Left ventricle myocardium inferior (tissue), 1 donor: ENCODE measurements around the gene RYR2. TPM values are rescaled to one million over a fixed set of nuclear protein-coding genes. Genes with fewer than 3 reads are reported as not detected.

Experiments used
- DNase-seq: peaks from one replicate; pipeline ENCODE4 v3.0.0-alpha.2; 2020
- H3K27ac ChIP-seq: fragments of 200-600 bp; replicated peaks from 2 replicates; pipeline ENCODE4 v1.8.0; 2021
- H3K27me3 ChIP-seq: fragments of 200-600 bp; 2 replicates; pipeline ENCODE4 v1.8.0; 2021; ENCODE audit warnings: low read depth
- H3K36me3 ChIP-seq: fragments of 200-600 bp; 2 replicates; pipeline ENCODE4 v1.8.0; 2021
- H3K4me1 ChIP-seq: fragments of 200-600 bp; 2 replicates; pipeline ENCODE4 v1.8.0; 2021
- H3K4me3 ChIP-seq: fragments of 200-600 bp; 2 replicates; pipeline ENCODE4 v1.8.0; 2021; ENCODE audit warnings: mild to moderate bottlenecking, moderate library complexity
- H3K9me3 ChIP-seq: fragments of 200-600 bp; replicated peaks from 2 replicates; pipeline ENCODE4 v1.8.0; 2021
- intact Hi-C: fragments of 100-400 bp; cut with micrococcal nuclease; formaldehyde crosslinking; loops from one replicate; pipeline ENCODE4 v1.11.0; 2022
- total RNA-seq: library from RNA; stranded (reverse); fragmentation: NEBNext Ultra II Directional; extraction: Animal tissue kit (Norgen Biotek cat#: 25700); gene quantifications from one replicate; pipeline ENCODE4 v1.2.1, GENCODE V29; 2021
- TF ChIP-seq, protein P1 (sequence below): fragments of 200-600 bp; IDR thresholded peaks from 2 replicates; pipeline ENCODE4 v1.8.0; 2021; ENCODE audit warnings: antibody characterized with exemption, mild to moderate bottlenecking, borderline replicate concordance
- donor health status: DM: no; HTN: yes; CAD: no; lungs with severe emphysema.

Gene RYR2
- total RNA-seq, 1 donor from 2014 or later, result 783 TPM

DNA sequence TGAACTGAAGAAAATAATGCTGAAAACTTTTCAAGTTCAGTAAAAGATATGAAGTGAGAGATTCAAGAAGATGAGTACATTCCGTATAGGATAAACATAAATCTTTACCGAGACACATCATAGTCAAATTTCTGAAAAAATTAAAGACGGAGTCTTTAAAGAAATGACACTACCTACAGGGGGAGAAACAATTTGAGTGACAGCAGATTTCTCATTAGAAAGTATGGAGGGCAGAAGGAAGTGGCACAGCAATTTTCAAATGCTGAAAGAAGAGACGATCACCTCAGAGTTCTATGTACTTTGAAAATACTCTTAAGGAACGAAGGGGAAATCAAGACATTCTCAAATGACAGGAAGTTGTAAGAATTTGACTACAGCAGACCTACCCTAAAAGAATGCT is 577.6 kb downstream of the RYR2 start:
- H3K4me1 ChIP-seq, result peaks cover 21% of the 10 kb centered on the region
- no peak for DNase-seq
- no peaks in the 10 kb centered on the region for H3K27me3 ChIP-seq
- intact Hi-C loops, result no loop called here
- H3K27ac ChIP-seq, result no peak overlapping the region
- TF ChIP-seq, protein P1, sequence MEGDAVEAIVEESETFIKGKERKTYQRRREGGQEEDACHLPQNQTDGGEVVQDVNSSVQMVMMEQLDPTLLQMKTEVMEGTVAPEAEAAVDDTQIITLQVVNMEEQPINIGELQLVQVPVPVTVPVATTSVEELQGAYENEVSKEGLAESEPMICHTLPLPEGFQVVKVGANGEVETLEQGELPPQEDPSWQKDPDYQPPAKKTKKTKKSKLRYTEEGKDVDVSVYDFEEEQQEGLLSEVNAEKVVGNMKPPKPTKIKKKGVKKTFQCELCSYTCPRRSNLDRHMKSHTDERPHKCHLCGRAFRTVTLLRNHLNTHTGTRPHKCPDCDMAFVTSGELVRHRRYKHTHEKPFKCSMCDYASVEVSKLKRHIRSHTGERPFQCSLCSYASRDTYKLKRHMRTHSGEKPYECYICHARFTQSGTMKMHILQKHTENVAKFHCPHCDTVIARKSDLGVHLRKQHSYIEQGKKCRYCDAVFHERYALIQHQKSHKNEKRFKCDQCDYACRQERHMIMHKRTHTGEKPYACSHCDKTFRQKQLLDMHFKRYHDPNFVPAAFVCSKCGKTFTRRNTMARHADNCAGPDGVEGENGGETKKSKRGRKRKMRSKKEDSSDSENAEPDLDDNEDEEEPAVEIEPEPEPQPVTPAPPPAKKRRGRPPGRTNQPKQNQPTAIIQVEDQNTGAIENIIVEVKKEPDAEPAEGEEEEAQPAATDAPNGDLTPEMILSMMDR, result no peak
- H3K9me3 ChIP-seq, result peaks cover 5% of the 10 kb centered on the region
- no peak overlapping the region for H3K4me3 ChIP-seq
- H3K36me3 ChIP-seq, result peaks cover 44% of the 10 kb centered on the region

DNA sequence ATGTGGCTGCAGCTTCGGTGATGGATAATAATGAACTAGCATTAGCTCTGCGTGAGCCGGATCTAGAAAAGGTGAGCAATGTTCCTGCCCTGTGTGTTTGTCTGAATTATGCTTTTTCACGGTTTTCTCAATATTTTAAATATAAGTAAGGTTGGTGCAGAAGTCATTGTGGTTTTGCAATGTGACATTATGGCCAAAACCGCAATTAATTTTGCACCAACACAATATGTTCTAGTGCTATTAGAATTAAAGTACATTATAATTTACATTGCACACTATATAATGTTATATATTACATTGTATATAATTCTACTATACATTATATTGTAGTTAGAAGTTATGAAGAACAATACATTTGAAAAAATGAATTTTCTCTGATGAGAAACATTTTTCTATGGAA is 592.9 kb downstream of the RYR2 start:
- peaks cover 46% of the 10 kb centered on the region for H3K36me3 ChIP-seq
- intact Hi-C loops, result no loop called here
- TF ChIP-seq, protein P1, result no peak

DNA sequence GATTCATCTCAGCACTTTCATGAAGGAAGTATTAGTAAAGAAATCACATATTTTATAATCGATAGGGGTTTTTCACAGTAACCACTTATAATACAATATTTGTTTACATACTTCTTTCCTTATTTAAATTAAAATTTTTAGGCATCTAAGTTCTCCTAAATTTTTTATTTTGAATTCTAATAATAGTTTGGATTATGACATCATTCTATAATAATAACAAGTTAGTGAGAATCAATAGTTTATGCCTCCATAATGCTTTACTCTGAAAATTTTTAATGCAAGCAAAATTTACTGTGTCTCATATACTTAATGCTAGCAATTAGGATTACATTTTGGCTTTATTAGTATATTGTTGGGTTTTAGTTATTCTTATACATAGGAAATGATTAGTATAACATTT is 596.6 kb downstream of the RYR2 start:
- peaks cover 42% of the 10 kb centered on the region for H3K36me3 ChIP-seq

More for the DNA sequence above, 592.9 kb downstream of the RYR2 start:
- H3K4me3 ChIP-seq, result no peak overlapping the region
- no peaks in the 10 kb centered on the region for H3K27me3 ChIP-seq
- no peak overlapping the region for H3K27ac ChIP-seq
- no peaks in the 10 kb centered on the region for H3K9me3 ChIP-seq
- DNase-seq, result no peak
- H3K4me1 ChIP-seq, result peaks cover 65% of the 10 kb centered on the region

DNA sequence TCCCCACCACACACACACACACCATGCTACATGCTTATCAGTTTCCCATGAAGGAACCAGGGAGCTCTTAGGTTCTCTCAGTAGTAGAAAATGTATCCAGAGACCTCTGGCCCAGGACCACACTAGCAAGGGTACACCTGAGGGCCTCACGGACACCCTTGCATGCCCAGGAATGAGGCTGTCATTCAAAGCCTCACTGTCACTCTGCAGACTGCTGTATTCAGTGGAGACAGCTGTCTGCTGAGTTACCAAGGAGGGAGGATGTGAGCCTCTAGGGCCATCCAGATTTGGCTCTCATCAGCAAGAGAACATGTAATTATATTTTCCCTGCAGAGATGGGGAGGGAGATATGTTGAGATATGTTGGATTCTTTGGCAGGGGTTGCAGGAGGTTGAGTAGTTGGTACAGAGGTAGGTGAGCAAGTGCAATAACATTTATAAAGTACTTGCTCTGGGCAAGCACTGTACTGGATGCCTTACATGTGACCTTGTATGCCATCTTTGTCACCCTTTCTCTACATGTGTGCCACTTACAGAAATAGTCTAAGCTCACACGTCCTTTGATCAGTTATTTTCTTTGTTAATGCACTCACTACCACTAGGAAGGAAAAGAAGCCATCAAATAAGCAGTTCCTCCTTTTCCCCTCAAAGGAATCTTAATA is 598.2 kb downstream of the RYR2 start:
- DNase-seq, result no peak
- Histone ChIP-seq H3K9me3 (no peaks in the 10 kb centered on the region), H3K27ac (peak overlapping the region; percentile 53), H3K27me3 (no peaks in the 10 kb centered on the region), H3K4me1 (peaks cover 47% of the 10 kb centered on the region), H3K4me3 (no peak overlapping the region), H3K36me3 (peaks cover 42% of the 10 kb centered on the region)
- intact Hi-C loops, result no loop called here
- TF ChIP-seq, protein P1, result no peak

More for the DNA sequence above, 596.6 kb downstream of the RYR2 start:
- no peak overlapping the region for H3K4me3 ChIP-seq
- TF ChIP-seq, protein P1, result no peak
- intact Hi-C loops, result no loop called here
- H3K27ac ChIP-seq, result no peak overlapping the region
- H3K9me3 ChIP-seq, result no peaks in the 10 kb centered on the region
- DNase-seq, result no peak
- H3K27me3 ChIP-seq, result no peaks in the 10 kb centered on the region
- H3K4me1 ChIP-seq, result peaks cover 63% of the 10 kb centered on the region

DNA sequence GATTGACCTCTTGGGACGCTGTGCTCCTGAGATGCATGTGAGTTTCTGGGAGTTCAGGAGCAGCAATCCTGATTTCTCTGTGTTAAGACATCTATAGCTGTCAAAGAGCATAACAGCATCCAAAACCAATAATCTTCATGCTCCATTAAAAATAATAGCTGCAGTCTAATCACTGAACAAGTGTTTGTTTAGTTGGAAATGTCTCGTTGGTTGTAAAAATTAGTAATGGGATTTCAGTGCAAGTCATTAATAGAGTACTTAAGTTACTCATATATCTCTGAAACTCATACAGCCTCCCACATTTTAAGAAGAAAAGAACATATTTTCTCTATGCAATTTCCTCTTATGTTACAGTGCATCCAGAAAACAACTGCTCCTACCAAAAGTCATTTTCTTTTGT is 599.0 kb downstream of the RYR2 start:
- Histone ChIP-seq H3K27me3 (no peaks in the 10 kb centered on the region), H3K9me3 (no peaks in the 10 kb centered on the region), H3K36me3 (peaks cover 45% of the 10 kb centered on the region), H3K27ac (peak overlapping the region; percentile 53), H3K4me3 (no peak overlapping the region), H3K4me1 (peaks cover 40% of the 10 kb centered on the region)
- intact Hi-C loops, result no loop called here
- TF ChIP-seq, protein P1, result no peak
- DNase-seq, result no peak
